NCI-H524 (cell line): ENCODE data around the gene RADIL.

Experiments
- DNase-seq, 2 experiments: peaks; one replicate each; lab custom pipeline; 2025; lab: John Stamatoyannopoulos, UW

Gene RADIL

GRCh38 chr7:4831723-4832495 lies 51.6 kb downstream of the RADIL start:
- no peak for DNase-seq

- DNase-seq, result peak; percentile 29 to 83
Observed at GRCh38 chr7:4830176-4830575, 53.3 kb downstream of the RADIL start.

- no peak for DNase-seq
Observed at GRCh38 chr7:4828720-4829383, 54.7 kb downstream of the RADIL start.

GRCh38 chr7:4825081-4825480 lies 58.4 kb downstream of the RADIL start:
- DNase-seq, result no peak

DNA sequence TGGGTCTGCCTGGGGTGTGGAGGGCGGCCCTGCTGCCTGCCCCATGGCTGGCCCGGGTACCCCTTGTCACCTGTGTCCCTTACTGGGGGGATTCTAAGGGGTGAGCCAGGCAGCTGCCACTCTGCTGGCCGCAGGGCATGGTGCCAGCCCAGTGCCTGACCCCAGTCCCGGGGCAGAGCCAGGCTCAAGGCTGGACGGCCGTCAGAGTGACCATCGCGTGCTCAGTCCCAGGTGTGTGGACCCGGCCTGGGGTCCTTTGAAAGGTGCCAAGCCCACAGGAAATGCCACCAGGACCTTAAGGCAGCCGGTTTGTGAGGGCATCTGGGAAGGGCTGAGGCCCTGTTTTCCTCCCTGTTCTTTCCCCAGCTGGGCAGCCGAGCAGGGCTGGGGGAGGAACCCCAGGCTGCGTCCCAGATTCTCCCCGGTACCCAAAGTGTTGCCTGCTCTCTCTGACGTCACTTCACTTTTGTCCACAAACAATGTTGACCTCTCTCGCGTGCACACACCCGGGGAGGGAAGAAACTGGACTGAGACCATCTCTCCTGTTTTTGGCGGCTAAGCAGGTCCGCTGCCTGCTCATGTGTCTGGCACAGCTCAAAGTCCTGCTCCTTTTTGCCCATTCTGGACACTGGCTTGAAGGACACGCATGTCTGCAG lies 59.3 kb downstream of the RADIL start:
- no peak for DNase-seq

GRCh38 chr7:4823441-4824119 lies 59.9 kb downstream of the RADIL start:
- DNase-seq, result no peak

DNA sequence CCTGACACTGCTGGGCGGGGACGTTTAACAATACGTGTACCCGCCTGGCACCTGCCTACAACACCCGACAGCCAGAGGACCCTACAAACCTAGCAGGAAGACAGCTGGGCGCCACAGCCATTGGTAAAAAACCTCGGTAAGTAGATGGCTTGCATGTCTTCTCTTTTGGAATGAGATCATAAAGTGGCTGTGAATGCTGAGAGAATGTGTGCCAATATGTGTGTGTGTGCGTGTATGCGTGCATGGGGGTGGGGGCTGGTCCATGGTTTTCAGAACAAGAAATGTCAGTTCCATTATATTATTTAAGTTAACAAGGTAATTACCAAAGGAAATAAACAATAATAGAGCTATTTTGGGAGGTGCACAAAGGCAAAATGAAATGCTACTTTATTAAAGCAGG lies 60.8 kb downstream of the RADIL start:
- DNase-seq, result no peak

- DNase-seq, result no peak
Observed at GRCh38 chr7:4820967-4821471, 62.5 kb downstream of the RADIL start.

GRCh38 chr7:4820405-4820966 lies 63.0 kb downstream of the RADIL start:
- DNase-seq, result no peak

DNA sequence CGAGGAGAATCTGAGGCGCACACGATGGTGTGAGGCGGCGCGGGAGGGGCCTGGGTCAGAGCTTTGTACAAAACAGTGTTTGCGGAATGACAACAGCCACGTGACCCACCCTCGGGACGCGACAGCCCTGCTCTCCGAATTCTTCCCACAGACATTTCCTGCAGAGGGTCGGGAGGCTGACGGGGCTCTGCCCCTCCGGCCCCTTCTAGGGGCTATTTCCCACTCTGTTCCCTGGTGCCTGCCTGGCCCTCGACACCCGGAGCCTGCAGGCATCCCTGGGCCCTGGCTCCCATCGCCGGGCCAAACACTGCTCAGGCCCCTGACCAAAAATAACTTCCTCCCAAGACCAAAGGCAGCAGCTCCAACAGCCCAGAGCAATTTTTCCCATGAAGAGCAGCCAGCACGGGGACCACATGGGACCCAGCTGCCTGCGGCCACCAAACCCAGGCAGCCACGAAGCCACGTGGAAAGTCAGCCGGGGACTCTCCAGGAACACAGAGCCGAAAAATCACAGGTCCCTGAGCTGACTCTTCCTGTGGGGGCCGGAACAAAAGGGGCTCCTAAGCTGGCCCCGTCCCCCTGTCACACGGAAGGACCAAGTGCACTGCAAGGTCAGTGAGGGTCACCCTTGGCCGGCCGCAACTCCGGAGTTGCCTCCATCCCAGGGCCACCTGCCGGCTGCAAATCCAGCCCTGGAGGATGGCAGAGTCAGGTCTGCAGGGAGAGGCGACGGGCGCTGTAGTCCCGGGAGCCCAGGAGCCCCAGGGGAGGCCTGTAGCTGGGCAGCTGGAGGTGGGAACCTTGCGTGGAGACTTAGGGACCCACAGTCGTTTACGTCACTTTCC lies 63.7 kb downstream of the RADIL start:
- DNase-seq, result no peak

- DNase-seq, result no peak
Observed at GRCh38 chr7:4818000-4818794, 65.3 kb downstream of the RADIL start.

- DNase-seq, result no peak
Observed at GRCh38 chr7:4817178-4817901, 66.2 kb downstream of the RADIL start.

GRCh38 chr7:4816419-4817080 lies 67.0 kb downstream of the RADIL start:
- no peak for DNase-seq

DNA sequence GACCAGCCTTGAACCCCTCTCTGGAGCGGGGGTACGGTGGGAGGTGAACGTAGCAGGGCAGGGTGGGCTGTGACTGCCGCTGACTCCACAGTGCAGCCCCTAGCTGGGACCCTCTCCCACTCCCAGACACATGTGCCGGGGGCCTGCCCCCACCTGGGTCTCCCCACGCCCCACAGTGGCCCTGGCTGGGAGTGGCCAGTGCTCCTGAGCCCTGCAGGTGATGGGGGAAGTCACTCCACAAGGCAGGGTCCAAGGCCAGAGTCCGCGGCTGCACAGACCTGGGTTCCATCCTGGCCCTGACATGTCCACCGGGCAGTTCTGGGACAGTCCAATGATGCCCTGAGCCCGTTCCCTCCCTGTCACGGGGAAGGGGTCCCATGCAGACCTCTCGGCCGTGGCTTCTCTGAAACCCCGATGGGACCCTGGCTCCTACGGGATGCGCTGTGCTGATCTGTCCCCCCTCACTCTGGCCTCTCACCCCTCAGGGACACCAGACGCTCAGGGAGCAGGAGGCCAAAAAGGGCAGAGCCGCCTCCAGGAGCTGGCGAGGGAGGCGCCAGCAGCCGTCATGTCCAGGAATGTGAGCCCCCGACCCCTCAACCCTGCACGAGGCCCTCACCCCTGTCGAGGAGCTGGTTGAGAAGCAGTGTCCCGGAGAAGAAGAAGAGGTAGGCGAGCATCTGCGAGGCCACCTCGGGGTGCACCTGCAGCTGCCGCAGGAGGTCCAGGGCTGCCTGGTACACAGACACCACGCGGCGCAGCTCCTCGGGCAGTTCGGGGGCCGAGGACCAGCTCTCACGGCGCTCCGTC lies 67.7 kb downstream of the RADIL start:
- no peak for DNase-seq

GRCh38 chr7:4815121-4815520 lies 68.4 kb downstream of the RADIL start:
- no peak for DNase-seq

- DNase-seq, result no peak
Observed at GRCh38 chr7:4814433-4814832, 69.1 kb downstream of the RADIL start.

DNA sequence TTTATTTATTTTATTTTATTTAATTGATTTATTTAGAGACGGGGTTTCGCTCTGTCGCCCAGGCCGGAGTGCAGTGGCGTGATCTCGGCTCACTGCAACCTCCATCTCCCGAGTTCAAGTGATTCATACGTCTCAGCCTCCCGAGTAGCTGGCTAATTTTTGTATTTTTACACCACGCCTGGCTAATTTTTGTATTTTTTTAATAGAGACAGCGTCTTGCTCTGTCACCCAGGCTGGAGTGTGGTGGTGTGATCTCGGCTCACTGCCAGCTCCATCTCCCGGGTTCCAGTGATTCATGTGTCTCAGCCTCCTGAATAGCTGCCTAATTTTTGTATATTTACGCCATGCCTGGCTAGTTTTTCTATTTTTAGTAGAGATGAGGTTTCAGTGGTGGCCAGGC lies 73.8 kb downstream of the RADIL start:
- no peak for DNase-seq

DNA sequence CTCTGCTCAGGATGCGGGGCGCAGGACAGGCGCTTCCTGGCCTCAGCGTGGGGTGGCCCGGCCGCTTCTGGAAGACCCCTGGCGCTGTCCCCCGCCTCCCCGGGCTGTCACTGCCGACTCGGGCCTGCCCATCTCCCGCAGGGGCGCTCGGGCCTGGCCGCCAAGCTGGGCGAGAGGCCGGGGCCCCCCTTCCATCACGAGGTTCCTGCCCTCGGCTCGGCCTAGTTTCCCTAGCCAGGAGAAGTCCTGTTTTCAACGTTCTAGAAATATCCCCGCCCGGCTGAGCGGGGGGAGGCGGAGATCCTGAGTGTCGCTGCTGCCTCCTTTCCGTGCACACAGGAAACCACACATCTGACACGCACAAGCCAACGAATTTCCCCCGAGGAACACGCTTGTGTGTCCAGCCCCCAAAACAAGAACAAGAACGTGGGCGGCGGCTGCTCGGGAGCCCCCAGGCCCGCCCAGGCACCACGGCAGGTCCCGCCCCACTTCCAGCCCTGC lies 74.4 kb downstream of the RADIL start:
- DNase-seq, result no peak
